Body of pancreas (tissue), 4 donors: ENCODE measurements around the gene PRKACA. TPM values are rescaled to one million over a fixed set of nuclear protein-coding genes. Genes with fewer than 3 reads are reported as not detected.

Experiments used
- ATAC-seq: fragments of 150-250 bp; one replicate; pipeline ENCODE4 v1.9.1; 2016
- DNase-seq, 4 donors: peaks; one replicate each; pipeline ENCODE4 v3.0.0-alpha.2; 2019
- H3K27ac ChIP-seq, 4 donors: fragments of 200-600 bp; sonication (generic); 1 replicate in 3 of 4; 2 replicates in 1 of 4; pipeline versions ENCODE4 v1.5.1 to v1.6.1; 2016 to 2019; ENCODE audit warnings: mild to moderate bottlenecking in 1 of 4, mixed read lengths in 1 of 4, moderate library complexity in 1 of 4
- H3K27me3 ChIP-seq, 2 donors: fragments of 200-600 bp; sonication (generic); one replicate each; pipeline ENCODE4 v1.6.0; 2016; ENCODE audit warnings: mild to moderate bottlenecking in 1 of 2
- H3K36me3 ChIP-seq, 2 donors: fragments of 200-600 bp; sonication (generic); replicated peaks in 1 of 2; 2 replicates each; pipeline ENCODE4 v1.5.1; 2016; ENCODE audit warnings: low read depth in 2 of 2; ENCODE audit not compliant: insufficient read depth in 1 of 2
- H3K4me1 ChIP-seq: fragments of 200-600 bp; sonication (generic); one replicate; pipeline ENCODE4 v1.6.0; 2016
- H3K4me3 ChIP-seq, 2 donors: fragments of 200-600 bp; sonication (generic); 1 replicate in 1 of 2; 2 replicates in 1 of 2; pipeline ENCODE4 v1.5.1; 2016 to 2019
- H3K9me3 ChIP-seq, 3 donors: fragments of 200-600 bp; sonication (generic); 1 replicate in 2 of 3; 2 replicates in 1 of 3; pipeline ENCODE4 v1.5.1; 2016
- POLR2A ChIP-seq, 3 donors: fragments of 450-650 bp; IDR thresholded peaks; one replicate each; pipeline ENCODE4 v1.6.1; 2016; ENCODE audit warnings: antibody characterized with exemption in 3 of 3, mild to moderate bottlenecking in 2 of 3
- WGBS, 2 donors: methylation state at CpG; one replicate each; pipeline ENCODE4 v1.1.5; 2017; 5-methylcytosine and 5-hydroxymethylcytosine counted together
- intact Hi-C: fragments of 100-400 bp; cut with DNase I; formaldehyde crosslinking; loops from one replicate; pipeline ENCODE4 v1.15.1; 2023
- total RNA-seq, 2 donors: library from RNA; depleted of rRNA; stranded (reverse); fragments of >200 nt; gene quantifications; one replicate each; pipeline ENCODE4 v1.1.0, GENCODE V29; 2016
- TF ChIP-seq, protein P1 (sequence below), 7 experiments: fragments of 450-650 bp in 4 of 7; fragments of 200-600 bp in 3 of 7; sonication (generic) in 3 of 7; IDR thresholded peaks; one replicate each; pipeline ENCODE4 v1.5.1; 2016 to 2019; ENCODE audit warnings: antibody characterized with exemption in 7 of 7

PRKACA gene
- total RNA-seq, 2 donors from 2014 or later: 15.5 to 22.6 TPM

- DNase-seq: no peak
- no peaks in the 10 kb centered on the region for H3K27me3 ChIP-seq
- intact Hi-C loops: loop anchor here (10.0 kb wide), 1 partner anchor 49 kb away; the partner anchor contains the start of gene ASF1B
- H3K27ac ChIP-seq: no peak within 1 kb of the TSS
- no peak within 1 kb of the TSS for H3K4me3 ChIP-seq
- 48 to 56% methylated on average over 25 to 31 of the region's 54 CpGs for WGBS, 2 donors
- TF ChIP-seq POLR2A (IDR thresholded peaks at IDR 0.05): no peak
- TF ChIP-seq, protein P1, sequence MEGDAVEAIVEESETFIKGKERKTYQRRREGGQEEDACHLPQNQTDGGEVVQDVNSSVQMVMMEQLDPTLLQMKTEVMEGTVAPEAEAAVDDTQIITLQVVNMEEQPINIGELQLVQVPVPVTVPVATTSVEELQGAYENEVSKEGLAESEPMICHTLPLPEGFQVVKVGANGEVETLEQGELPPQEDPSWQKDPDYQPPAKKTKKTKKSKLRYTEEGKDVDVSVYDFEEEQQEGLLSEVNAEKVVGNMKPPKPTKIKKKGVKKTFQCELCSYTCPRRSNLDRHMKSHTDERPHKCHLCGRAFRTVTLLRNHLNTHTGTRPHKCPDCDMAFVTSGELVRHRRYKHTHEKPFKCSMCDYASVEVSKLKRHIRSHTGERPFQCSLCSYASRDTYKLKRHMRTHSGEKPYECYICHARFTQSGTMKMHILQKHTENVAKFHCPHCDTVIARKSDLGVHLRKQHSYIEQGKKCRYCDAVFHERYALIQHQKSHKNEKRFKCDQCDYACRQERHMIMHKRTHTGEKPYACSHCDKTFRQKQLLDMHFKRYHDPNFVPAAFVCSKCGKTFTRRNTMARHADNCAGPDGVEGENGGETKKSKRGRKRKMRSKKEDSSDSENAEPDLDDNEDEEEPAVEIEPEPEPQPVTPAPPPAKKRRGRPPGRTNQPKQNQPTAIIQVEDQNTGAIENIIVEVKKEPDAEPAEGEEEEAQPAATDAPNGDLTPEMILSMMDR (IDR thresholded peaks at IDR 0.05): no peak
- no peaks in the 10 kb centered on the region for H3K36me3 ChIP-seq
- H3K4me1 ChIP-seq: peaks cover 38% of the 10 kb centered on the region
- ATAC-seq: no peak
- H3K9me3 ChIP-seq: no peaks in the 10 kb centered on the region
Observed at GRCh38 chr19:14085309-14085995, 32.1 kb downstream of the PRKACA start, which contains the start of gene C19orf67. C19orf67 (minus strand) TSS chr19:14085783; CDS start chr19:14085627, 156 bp downstream.

DNA sequence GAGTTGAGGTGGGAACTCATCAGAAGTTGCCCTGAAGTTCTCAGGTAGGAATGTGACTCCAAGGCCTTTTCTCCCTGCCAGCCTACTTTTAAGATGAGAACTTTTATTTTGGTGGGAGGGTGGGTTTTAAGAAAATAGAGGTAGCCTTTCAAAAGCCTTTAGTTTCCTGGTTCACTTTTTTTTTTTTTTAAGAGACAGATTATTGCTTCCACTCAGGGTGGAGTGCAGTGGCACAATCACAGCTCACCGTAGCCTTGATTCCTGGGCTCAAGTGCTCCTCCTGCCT is 34.9 kb downstream of the PRKACA start:
- no peaks in the 10 kb centered on the region for H3K27me3 ChIP-seq
- TF ChIP-seq, protein P1 (IDR thresholded peaks at IDR 0.05): no peak
- no peak for TF ChIP-seq POLR2A (IDR thresholded peaks at IDR 0.05)
- H3K27ac ChIP-seq: peak overlapping the region in 3 of 4 donors; percentile 92 to 96 (median 94)
- peaks cover 34% of the 10 kb centered on the region for H3K4me1 ChIP-seq
- H3K9me3 ChIP-seq: no peaks in the 10 kb centered on the region
- ATAC-seq (no peak), DNase-seq (no peak)
- no peaks in the 10 kb centered on the region for H3K36me3 ChIP-seq
- intact Hi-C loops: loop anchor here (10.0 kb wide), 1 partner anchor 52 kb away; the partner anchor contains the start of gene ASF1B
- peak overlapping the region in 1 of 2 donors; percentile 70 for H3K4me3 ChIP-seq
- WGBS, 2 donors: 0 to 25% methylated on average over 1 of the region's 1 CpG

- 7 to 28% methylated on average over 7 to 24 of the region's 24 CpGs for WGBS, 2 donors
- Histone ChIP-seq H3K4me1 (peaks cover 34% of the 10 kb centered on the region), H3K4me3 (peak overlapping the region; percentile 63 to 70), H3K9me3 (no peaks in the 10 kb centered on the region), H3K27me3 (no peaks in the 10 kb centered on the region), H3K27ac (peak overlapping the region; percentile 79 to 96 (median 93)), H3K36me3 (no peaks in the 10 kb centered on the region)
- ATAC-seq (peak; percentile 25), DNase-seq (peak; percentile 52 to 67 (median 61))
- intact Hi-C loops: loop anchor here (10.0 kb wide), 1 partner anchor 53 kb away; the partner anchor contains the start of gene ASF1B
- peak in 1 of 3 donors; percentile 8 for TF ChIP-seq POLR2A (IDR thresholded peaks at IDR 0.05)
- TF ChIP-seq, protein P1 (IDR thresholded peaks at IDR 0.05): no peak
Observed at GRCh38 chr19:14081797-14082674, 35.5 kb downstream of the PRKACA start.

GRCh38 chr19:14080887-14081796 is 36.4 kb downstream of the PRKACA start:
- Histone ChIP-seq H3K36me3 (no peaks in the 10 kb centered on the region), H3K27me3 (no peaks in the 10 kb centered on the region), H3K4me3 (peak overlapping the region; percentile 63 to 70), H3K4me1 (peaks cover 36% of the 10 kb centered on the region), H3K27ac (peak overlapping the region; percentile 79 to 96 (median 93)), H3K9me3 (no peaks in the 10 kb centered on the region)
- TF ChIP-seq, protein P1 (IDR thresholded peaks at IDR 0.05): peak in 1 of 7 experiments; percentile 16
- peak; percentile 66 to 96 (median 94) for TF ChIP-seq POLR2A (IDR thresholded peaks at IDR 0.05)
- ATAC-seq: peak; percentile 95
- 0 to 1% methylated on average over 33 to 50 of the region's 50 CpGs for WGBS, 2 donors
- DNase-seq: peak; percentile 99 to 100 (median 99)
- intact Hi-C loops: loop anchor here (10.0 kb wide), 1 partner anchor 54 kb away; the partner anchor contains the start of gene ASF1B
